Posterior vena cava (tissue), 2 donors: ENCODE results near the gene CLDN10. TPM values are rescaled to one million over a fixed set of nuclear protein-coding genes. Genes with fewer than 3 reads are reported as not detected.
"Not testable (repeated sequence)": the region's sequence is repeated elsewhere in the genome, so short reads cannot be mapped to it uniquely, and the experiment has no call there.

Experiments
- DNase-seq: peaks from one replicate; pipeline ENCODE4 v3.0.0-alpha.2; 2020; ENCODE audit warnings: low spot score
- intact Hi-C, 2 donors: fragments of 100-400 bp; cut with DNase I; formaldehyde crosslinking; loops; one replicate each; pipeline versions ENCODE4 v1.14.1 to v1.14.2; 2022 to 2023
- total RNA-seq, 2 donors: library from RNA; stranded (reverse); fragmentation: NEBNext Ultra II Directional; extraction: Animal tissue kit (Norgen Biotek cat#: 25700); gene quantifications; one replicate each; pipeline ENCODE4 v1.2.1, GENCODE V29; 2021
- donor health status: DM: yes; HTN: yes; CAD: no.
- donor health status: DM: yes; HTN: yes; CAD: no.

The CLDN10 gene
- total RNA-seq, 2 donors from 2014 or later = 0.24 TPM; not detected in 1

DNA sequence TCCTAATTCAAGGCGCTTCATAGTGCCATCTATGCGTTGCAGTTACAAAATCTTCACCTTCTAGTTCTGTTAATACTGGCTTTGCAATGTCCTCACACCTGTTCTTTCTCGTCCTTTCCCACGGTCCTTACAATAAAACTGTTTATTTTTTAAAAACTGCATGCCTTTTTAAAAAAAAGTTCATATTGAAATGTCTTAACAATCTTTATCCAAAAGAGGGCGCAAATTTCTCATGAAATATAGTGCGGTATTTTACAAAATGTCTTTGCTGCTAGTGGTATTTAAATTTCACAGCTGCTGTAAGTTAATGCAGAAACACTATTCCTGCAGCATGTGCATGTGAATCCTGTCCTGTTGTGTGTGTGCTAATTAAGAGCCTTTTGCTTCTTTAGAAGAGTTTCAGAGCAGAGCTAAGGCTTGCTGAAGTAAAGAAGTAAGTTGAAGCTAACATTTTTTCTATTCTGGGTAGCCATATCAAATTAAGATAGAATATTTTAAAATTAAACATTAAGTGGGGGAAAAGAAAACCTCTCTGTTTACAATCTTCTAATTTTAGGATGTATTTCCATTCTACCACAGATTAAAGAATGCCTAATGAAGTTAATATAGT is 15.8 kb upstream of the CLDN10 start:
- intact Hi-C loops = no loop called here
- DNase-seq = no peak

DNA sequence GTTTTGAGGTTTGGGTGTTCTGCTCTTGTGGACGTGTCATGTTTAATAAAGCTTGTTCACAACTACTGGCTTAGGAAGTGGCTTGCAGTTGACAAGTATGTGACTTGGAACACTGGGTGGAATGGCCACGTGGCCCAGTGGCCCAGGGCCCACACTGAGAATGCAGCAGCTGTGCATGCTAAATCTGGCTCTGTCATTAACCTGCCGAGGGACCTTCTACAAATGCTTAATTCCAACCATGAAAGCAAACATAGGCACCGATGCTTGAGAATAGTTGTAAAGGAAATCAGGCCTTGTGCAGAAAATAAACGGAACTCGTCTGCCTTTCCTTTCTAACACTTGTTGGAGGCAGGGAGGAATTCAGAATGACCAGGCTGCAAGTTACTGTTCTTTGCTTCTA is 11.6 kb upstream of the CLDN10 start:
- intact Hi-C loops = no loop called here
- DNase-seq = no peak

DNA sequence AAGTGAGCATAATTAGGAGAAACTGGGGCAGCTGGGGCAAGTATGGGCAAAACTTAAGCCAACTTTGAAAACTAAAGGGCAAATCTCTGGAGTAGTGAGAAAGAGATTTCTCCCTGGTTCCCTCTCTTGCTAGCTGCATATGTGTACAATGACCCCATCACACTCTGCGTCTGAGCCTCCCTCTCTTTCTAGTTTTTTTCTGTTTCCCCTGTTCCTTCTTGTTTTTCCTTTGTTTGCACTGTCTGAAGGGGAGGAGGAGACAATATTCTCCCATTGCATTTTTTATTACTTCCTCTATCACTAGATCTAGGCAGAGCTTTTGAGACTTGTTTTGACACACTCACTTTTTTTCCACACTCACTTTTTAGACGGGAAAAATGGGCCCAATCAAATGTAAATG is 11.2 kb upstream of the CLDN10 start:
- intact Hi-C loops = no loop called here
- no peak for DNase-seq

DNA sequence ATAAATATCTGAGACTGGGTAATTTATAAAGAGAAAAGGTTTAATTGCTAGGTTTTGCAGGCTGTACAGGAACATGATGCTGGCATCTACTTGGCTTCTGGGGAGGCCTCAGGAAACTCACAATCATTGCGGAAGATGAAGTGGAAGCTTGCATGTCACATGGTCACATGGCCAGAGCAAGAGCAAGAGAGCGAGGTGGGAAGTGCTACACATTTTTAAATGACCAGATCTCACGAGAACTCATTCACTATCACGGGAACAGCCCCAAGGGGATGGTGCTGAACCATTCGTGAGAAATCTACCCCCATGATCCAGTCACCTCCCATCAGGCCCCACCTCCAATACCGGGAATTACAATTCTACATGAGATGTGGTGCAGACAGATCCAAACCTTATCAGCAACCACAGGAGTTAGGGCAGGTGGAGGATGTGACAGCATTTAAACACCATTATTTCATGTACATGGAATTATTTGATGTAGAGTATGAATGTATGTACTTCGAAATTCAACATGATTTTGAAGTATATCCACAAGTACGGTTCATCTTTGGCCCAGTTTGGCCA is 10.5 kb upstream of the CLDN10 start:
- intact Hi-C loops = no loop called here
- no peak for DNase-seq

DNA sequence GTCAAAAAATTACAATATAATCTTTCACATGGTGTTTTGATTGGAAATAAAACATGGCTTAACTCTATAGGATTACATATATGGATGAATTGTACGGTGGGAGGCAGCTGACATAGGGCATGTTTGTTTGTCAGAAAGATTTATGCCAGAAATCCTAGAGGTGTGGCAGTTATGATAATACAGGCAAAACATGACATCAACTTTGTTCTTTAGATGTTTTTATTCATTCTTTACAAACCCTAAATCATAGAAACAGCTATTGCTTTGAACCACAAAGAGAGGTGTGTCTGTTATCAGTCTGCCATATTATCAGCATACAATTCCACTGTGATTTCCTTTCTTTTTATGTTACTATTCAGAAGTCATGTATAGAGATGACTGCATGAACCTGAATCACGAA is 8.2 kb upstream of the CLDN10 start:
- intact Hi-C loops = no loop called here
- DNase-seq = no peak

DNA sequence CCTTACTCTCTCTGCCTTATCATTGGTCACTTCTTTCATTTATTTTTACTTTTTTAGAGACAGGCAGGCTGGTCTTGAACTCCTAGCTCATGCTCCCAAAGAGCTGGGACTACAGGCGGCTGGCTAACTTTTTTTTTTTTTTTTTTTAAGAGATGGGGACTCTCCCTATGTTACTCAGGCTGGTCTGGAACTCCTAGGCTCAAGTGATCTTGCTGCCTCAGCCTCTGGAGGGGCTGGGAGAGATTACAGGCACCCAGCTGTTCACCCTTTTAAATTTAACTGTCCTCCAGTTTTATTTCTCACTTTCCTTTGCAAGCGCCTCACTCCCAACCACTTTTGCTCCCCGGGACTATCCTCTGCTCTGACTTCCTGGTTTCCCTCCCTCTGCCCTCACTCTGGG is 5.6 kb upstream of the CLDN10 start:
- intact Hi-C loops = no loop called here
- DNase-seq = no peak

DNA sequence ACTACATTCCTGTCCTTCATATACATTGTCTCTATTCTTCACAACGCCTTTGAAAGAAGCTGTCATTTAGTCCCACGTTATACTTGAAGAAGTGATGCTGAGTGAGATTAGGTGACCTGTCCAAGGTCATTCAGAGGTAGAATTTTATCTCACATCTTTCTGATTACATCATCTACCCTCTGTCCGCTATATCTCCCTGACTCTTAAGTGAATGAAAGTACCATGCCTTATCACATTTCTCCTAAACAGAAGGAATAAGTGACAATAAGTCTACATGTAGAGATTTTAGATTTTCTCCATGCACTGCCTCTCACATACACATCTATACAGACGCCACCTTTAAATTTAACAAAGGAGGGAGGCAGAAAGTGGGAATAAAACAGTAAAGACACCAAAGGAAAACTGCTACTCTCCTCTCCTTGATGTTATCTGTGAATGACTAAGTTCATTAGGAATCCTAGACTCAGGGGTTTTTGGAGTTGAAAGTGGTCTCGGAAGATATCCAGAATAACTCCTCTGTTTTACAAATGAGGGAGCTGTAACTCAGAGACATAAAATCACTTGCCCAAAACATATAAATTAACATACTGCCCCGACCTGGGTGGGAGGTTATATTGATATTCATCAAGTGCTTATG is 4.9 kb upstream of the CLDN10 start:
- DNase-seq = no peak
- intact Hi-C loops = no loop called here

DNA sequence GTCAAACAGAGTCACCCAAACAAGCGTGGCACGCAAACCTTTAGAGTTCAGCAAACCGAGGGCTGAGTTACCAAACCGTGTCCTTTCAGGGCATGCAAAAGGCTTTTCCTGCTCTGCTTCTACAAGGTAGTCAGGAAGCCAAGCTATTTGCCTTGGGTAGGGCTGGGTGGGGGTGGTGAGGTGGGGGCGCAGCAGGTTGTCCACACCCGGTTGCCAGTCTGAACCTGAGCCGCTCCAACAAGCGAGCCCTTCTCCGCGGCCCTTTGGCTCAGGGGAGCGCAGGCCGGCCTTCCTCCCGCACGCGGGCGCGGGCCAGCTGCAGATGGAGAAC is 347 bp upstream of the CLDN10 start:
- intact Hi-C loops = no loop called here
- DNase-seq = no peak

DNA sequence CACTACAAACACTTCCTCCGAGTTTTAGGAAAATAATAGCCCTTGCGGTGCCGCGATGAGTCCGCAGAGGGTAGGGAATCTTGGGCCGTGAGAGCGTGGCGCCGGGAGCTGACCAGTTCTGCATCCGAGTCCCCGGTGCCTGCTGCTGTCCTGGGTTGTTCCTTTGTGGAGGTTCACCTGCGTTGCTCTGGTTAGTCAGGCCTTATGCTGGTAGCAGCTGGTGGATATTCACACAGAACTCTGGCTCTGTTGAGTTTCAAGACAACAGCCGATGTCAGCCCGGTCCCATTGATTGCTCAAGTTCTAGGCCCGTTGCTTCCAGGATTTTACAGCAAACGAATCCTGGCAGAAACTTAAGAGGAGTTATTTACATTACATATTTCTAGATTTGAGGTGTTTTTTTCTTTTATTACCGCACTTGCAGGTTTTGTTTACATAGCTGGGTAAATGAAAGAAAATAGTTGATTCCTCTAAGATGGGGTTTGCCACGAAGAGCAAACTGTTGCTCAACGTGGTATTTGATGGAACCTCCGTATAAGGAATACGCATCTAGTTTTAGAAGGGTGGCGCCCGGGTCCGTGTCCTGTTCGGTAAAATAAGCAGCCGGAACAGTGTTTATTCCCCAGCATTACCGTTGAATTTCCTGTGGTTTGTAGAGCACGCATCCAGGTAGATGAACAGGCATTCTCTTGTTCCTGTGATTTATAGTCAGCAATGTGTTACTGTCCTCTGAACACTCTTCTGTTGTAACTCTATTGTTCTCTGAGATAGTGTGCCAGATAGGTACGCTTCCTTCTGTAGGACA is 1.3 kb downstream of the CLDN10 start:
- intact Hi-C loops = no loop called here
- DNase-seq = no peak

DNA sequence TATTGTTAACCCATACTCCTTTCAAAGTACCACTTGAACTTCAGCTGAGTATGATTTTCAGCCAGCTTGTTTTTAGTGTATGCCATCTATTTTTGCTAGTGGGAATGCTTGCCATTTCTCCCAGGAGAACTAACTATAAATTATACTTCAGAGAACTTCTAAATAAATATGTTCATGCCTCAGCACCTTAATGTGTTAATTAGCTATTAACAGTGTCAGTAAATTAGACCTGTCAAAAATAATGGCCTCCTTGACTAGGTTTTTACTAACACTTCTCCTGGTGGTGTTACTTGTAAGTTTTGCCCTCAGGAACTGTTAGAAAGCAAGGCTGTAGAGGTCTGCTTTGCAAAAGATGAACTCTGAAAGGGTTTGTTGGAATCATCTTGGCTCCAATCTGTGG is 4.5 kb downstream of the CLDN10 start:
- intact Hi-C loops = no loop called here
- DNase-seq = no peak

DNA sequence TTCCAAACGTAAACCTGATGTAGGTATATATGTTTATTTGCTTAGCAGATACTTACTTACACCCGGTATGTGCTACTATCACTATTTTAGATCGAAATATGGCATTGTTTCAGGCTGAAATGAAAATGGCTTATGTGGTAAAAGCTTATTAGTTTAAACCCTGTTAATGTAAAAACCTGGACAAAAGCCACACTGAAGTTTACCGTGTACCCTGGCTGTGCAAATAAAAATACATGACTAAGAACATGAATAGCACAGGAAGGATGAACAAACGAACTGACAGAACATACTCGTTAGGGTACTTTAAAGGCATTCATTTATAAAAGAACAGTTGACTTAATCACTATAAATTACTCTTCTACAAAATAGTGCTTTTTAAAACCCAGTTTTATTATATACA is 6.6 kb downstream of the CLDN10 start:
- no peak for DNase-seq
- intact Hi-C loops = no loop called here

DNA sequence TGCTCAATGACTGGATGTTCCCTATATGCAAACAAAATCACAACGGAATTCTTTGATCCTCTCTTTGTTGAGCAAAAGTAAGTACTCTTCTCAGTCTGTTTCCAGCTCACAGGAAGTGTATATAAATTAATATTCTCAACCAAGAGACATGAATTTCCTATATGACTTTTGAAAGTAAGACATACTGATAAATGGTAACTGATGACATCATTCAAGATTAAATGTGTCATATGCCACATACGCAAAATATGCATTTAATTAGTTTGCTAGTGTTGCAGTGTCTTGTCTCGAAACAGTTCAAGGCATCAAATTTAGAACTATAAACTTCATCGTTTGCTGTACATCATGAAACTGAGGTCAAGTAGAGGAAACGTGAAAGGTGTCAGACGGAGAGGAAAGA is 7.9 kb downstream of the CLDN10 start:
- DNase-seq = no peak
- intact Hi-C loops = no loop called here

DNA sequence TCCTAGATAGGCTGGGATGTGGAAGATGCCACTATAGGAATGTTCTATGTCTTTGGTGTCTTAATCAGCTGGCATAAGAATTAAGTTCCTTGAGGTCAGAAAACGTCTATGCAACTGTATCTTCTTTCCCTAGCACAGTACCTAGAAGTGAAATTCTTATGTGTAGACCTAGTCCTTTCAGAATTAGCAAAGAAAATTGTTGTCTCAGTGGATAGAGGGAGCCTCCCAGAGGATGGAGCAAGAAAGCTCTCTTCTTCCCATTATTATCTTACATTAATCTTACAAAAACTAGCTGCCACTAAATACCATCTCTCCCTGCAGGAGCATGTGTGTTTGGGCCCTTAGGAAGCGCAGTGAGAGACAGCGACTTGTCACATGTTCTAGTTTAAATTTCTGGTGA is 11.6 kb downstream of the CLDN10 start:
- intact Hi-C loops = no loop called here
- no peak for DNase-seq

DNA sequence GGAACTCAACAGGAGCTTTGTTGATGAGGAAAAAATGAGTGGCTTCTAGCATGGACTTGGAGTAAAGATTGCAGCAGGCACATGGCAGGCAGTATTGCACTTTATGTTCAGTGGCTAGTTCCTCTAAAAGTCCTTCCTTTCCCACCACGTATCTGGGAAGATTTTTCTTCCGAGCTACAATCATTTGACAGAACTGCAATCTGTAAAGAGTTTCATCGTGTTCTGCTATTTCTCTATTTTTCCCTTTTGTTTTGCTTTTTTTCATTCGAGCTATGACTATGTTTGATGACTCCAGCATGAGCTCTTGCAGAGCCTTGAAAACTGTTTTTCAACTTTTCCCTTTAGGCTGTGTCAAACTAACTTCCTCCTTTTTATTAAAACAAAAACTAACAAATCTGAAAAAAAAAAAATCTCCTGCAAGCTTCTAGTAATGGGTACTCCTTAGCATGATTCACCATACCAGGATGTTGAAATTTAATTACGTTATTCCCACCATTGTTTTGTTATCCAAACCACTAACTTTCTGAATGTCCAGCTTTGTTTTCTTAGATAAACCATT is 12.3 kb downstream of the CLDN10 start:
- no peak for DNase-seq
- intact Hi-C loops = no loop called here

DNA sequence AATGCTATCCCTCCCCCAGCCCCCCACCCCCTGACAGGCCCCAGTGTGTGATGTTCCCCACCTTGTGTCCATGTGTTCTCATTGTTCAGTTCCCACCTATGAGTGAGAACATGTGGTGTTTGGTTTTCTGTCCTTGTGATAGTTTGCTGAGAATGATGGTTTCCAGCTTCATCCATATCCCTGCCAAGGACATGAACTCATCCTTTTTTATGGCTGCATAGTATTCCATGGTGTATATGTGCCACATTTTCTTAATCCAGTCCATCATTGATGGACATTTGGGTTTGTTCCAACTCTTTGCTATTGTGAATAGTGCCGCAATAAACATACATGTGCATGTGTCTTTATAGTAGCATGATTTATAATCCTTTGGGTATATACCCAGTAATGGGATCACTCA is 13.2 kb downstream of the CLDN10 start:
- DNase-seq, intact Hi-C loops: not testable (repeated sequence)

DNA sequence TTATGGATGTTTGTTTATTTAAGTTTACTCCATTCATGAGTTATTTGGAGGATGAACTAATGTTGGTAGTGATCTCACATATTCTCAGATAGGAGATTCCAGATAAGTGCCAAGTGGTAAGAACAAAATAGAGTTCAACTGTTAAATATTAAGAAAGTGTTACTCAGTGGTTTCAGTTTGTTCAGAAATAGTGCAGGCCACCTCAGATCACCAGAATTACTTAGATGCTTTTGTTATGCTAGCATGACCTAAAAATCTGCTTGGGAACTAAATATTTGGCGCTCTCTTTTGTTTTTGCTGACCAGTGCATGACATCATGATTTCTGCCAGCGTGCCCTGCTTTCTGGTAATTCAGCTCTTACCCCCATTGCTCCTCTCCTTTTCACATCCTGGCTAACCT is 15.6 kb downstream of the CLDN10 start:
- intact Hi-C loops = no loop called here
- DNase-seq = no peak

DNA sequence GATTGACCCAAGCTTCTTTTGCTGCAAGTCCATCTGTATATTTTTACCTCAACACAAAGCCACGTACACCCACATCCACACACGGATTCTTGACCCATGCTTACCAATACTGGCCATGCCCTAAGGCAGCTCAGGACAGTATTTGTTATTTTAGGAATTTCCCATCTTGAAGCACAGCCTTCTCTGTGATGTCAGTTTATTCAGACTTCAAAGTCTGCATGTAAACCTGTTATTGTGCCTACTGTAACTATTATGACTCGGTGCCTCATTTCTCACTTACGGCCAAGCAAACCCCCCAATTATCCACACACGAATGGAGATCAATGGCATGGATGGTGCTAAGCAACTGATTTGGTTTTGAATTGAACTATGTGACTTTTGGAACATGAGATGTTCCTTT is 17.5 kb downstream of the CLDN10 start:
- intact Hi-C loops = no loop called here
- DNase-seq = no peak

DNA sequence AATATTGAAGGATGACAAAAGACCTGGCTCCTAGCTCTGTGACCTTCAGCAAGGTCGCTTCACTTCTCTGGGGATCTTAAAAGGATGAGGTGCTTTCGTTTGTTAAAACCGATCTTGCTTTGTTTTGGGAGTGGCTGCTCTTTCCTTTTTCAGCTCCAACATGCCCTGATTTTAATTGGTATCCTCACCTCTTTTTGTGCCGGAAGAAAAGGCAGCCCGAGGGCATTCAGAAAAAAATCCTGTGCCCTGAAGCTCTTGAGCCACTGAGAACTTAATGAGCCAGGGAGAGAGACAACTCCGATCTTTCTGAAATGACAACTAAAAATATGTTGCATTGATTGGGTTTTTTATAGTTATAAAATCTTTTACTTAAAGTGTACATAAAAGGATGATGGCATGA is 19.4 kb downstream of the CLDN10 start:
- intact Hi-C loops = no loop called here
- no peak for DNase-seq

DNA sequence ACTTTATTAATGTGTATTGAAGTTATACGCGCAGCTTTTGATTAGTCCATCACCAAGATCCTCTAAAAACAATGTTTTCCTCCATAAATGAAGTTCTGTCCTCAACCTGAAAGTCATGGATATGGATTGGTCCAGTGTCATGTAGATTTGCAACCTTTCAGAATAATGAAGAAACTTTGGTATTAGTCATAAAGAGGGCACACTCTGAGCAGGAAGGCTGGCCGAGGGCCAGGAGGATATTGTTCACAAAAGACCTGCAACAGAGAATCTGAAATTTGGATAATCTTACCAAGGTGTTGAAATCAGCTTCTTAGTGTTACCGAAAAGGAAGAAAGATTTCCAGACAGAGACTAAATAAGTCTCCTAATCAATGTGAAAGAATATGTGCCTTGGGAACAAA is 20.7 kb downstream of the CLDN10 start:
- no peak for DNase-seq
- intact Hi-C loops = no loop called here

DNA sequence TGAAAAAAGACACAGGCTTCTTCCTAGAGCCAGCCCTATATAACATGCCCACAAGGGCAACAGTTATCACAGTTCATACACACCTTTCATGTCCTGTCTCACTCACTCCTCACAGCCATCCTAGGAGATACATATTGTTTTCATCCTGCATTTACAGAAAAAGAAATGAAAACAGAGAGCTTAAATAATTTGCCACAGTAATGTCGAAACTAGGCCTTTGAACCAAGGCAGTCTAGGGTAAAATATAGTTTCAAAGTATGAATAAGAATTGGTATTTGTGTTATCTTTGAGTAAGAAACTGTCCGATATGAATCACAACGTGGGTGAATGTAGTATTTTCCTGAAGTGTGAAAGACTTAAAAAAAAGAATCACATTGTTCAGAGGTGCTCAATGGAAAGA is 26.8 kb downstream of the CLDN10 start:
- intact Hi-C loops = no loop called here
- DNase-seq = no peak
